ENCODE measurements around the gene STKLD1.
A peak's percentile ranks its signal among the peaks of the same experiment; 100 is the strongest.

Gene STKLD1

DNA sequence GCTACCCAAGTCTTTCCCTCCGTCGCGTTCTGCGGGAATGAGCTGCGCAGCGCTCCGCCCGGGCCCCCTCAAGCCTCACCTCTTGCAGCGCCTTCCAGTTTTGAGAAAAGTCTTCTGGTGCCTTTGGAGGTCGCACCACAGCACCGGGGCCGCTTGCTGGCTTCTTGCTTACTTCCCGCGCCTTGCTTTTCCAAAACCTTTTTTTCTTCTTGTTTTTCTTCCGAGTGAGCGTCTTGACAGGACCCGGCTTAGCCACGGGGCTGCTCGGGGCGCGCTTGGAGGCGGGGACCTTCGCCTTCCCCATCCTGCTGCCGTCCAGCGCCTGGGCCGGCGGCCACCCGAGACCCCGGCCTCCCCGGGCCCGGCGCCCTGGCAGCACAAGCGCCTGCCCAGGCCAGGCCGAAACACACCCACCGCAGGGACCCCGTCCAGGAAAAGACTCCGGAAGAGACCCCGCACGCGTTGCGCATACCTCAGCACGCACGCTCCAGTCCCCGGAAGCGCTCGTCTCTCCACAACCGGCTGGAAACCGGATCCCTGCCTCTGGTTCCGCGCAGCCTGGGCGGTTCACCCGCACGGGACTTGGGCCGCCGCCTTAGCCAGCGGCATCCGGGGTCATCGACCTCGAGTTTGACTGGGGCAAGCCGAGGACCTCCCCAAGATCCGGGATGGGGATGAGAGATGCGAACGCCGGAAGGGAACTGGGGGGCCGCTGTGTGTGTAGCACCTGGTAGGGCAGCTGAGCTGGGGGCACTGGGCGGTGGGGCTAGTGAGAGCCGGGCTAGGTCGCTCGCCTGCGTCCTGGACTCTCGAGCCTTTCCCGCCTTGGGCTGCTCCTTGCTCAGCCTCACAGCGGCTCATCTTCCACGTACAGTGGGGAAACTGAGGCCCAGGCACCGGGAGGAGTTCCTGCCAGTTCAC lies 41.6 kb downstream of the STKLD1 start, which contains the start of gene REXO4:
Gene REXO4 (minus strand): TSS at position 470 of the 921 bp plus-strand sequence. CDS start 166 bp downstream, at position 304.
- peak; percentile 78 to 85 for DNase-seq (ENCODE audit: low read depth in 2 of 2)

DNA sequence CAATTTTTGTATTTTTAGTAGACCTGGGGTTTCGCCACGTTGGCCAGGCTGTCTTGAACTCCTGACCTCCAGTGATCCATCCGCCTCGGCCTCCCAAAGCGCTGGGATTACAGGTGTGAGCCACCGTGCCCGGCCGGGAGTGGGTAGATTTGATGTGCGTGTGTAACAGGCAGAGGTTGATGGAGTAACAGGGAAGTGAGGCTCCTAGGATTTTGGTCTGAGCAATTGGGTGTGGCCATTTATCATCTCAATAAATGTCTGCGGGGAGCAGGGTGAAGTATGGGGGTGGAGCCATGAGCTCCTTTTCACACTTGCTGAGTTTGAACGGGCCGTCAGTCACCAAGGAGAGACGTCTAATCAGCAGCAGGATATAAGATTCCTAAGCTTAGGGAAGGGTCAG lies 42.8 kb downstream of the STKLD1 start:
- no peak for DNase-seq (ENCODE audit: low read depth in 2 of 2)

DNA sequence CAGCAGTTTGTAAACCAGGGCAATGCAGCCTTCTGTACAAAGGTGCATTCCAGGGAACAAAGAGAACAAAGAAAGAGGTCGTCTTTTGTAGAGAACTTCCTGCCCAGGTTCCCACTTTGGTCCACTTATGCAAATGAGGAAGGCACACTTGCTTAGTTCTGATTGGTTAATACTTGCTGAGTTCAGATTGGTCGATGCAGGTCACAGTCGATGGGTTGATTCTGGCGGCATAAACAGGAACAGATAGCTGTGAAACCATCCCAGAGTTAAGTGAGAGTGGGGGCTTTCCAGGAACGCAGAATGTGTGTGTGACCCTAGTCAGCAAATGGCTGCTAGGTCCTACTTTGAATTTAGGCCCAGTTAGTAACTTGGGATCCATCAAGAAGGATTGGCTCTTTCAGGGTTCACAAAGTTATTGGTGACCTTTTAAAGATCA lies 44.2 kb downstream of the STKLD1 start:
- DNase-seq (ENCODE audit: low read depth in 2 of 2), result no peak

DNA sequence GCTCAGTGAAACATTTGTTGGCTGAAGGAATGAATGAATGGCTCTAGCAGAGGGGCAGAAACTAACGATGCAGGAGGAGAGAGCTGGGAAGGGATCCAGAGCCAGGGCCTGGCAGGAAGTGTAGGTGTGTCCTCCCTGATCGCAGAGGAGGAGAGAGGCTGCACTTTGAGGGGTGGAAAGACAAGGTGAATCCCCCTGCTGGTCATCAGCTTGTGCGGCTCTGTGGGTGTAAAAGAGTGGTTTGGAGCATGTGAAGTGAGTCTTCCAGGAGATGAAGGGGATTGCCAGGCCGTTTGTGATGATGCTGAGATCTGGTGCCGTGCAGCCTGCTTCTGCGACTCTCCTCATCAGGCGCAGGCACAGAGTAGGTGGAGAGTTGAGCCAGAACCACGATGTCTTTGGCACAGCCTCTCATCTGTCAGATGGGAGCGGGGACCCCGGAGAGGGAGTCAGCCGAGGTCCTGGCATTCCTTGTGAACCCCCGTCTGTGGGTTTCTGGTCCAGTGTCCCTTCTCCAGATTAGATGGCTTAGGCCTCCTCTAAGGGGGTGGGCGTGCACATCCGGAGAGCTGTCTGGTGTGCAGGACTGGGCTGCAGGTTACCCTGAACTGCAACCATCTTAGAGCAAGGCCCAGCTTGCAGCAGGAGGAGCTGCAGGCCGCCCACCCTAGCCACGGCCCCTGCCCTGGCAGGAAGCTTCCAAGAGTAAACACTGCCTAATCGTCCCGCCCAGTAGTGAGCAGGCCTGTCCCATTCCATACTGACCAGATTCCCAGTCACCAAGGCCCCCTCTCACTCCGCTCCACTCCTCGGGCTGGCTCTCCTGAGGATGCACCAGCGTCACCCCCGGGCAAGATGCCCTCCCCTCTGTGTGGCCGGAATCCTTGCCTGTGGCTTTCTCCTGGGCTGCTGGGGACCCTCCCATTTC lies 45.7 kb downstream of the STKLD1 start, which contains the start of gene ADAMTS13:
Gene ADAMTS13 (plus strand): TSS at position 753 of the 928 bp plus-strand sequence. CDS start 77 bp downstream, at position 830.
- peak; percentile 26 to 48 for DNase-seq (ENCODE audit: low read depth in 2 of 2)

DNA sequence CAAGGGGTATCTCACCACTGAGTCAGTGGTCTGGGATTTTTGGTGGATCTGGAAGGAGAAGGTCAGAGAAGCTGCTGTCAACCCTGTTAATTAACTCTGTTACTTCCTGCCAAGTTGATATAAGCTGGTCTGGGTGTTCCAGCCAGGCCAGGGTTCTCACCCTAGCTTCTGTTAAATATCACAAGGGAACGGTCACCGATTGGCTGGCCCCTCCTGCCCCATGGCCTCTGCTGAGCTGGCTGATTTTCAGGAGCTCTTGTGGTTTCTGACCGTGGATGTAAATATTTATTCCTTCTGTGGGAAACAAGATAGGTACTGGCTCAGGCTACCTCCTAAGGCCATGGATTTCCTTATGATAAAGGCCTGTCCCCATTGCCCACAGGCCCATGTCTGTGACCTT lies 47.0 kb downstream of the STKLD1 start:
- DNase-seq (ENCODE audit: low read depth in 2 of 2), result no peak

DNA sequence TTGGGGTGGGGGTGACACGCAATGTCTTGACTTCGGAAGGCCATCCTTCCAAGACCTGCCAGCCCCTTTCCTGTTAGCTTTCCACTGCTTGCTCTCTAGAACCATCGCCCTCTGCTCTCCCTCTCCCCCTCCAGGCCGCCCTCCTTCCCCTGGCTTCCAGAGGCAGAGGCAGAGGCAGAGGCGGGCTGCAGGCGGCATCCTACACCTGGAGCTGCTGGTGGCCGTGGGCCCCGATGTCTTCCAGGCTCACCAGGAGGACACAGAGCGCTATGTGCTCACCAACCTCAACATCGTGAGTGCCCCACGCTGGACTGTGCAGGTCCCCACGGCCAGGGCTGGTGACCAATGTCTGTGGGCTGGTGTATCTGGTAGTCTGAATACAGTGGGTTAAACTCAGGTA lies 48.0 kb downstream of the STKLD1 start:
- DNase-seq (ENCODE audit: low read depth in 2 of 2), result no peak

DNA sequence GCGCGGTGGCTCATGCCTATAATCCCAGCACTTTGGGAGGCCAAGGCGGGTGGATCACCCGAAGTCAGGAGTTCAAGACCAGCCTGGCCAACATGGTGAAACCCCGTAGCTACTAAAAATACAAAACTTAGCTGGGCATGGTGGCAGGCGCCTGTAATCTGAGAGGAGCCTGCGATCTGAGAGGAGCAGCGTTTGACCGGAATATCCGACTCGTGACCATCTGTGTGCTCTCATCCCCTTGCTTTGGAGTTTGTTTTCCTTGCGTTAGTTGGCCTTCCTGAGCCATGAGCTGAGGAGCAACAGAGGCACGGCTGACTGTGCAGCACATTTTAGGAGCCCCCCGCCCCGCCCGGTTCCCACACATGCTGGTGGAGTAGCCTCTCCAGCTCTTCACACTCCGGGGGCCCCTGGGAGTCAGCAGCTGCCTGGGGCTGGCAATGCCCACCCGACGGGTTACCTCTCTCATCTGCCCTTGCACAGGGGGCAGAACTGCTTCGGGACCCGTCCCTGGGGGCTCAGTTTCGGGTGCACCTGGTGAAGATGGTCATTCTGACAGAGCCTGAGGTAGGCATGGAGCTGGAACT lies 49.0 kb downstream of the STKLD1 start:
- no peak for DNase-seq (ENCODE audit: low read depth in 2 of 2)

DNA sequence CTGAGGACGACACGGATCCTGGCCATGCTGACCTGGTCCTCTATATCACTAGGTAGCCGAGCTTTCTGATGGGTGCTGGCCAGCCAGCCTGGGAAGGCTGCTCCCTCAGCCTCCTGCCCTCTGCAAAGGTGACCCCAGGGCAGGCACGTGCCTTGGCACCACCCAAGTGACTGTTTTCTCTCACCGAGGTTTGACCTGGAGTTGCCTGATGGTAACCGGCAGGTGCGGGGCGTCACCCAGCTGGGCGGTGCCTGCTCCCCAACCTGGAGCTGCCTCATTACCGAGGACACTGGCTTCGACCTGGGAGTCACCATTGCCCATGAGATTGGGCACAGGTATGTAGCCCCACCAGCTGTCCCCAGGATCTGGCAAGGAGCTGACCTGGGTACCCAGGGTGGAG lies 49.8 kb downstream of the STKLD1 start:
- DNase-seq (ENCODE audit: low read depth in 2 of 2), result no peak

DNA sequence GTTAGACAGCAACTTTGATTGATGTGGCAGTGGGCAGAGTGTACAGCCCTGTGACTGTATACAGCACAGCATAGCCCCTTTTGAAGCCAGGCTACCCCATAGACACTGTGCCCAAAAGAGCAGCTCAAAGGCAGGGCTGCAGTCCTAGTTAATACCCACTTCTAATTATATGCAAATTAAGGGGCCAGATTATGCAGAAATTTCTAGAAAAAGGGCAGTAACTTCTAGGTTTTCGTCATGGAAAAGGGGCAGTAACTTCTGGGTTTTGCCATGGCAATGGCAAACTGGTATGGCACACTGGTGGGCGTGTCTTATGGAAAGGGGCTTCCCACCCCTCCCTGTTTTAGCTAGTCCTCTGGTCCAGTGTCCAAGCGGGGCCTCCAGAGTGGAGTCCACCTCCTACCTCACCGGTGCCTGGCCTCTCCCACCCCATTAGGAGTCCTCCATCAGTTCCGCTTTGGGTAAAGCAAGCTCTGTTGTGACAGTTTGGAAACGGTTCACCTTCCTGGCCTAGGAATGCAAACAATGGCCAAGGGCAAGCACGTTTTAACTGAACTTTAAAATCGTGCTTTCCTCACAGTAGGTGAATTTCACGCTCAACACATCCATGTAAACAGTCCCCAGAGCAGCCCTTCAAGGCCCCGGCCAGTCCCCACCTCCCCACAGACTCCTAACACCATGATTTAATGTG lies 51.6 kb downstream of the STKLD1 start:
- DNase-seq (ENCODE audit: low read depth in 2 of 2), result no peak

DNA sequence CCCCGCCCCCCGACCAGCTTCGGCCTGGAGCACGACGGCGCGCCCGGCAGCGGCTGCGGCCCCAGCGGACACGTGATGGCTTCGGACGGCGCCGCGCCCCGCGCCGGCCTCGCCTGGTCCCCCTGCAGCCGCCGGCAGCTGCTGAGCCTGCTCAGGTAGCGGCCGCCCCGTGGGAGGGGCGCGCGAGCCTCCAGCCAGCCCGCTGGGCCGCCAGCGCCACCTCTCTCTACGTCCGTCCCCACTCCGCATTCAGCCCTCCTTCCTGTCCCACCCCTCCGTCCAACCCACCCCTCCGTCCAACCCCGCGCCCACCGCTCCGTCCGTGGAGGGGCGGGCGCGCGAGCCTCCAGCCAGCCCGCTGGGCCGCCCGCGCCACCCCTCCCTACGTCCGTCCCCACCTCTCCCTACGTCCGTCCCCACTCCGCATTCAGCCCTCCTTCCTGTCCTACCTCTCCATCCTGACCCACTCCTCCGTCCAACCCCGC lies 52.5 kb downstream of the STKLD1 start:
- no peak for DNase-seq (ENCODE audit: low read depth in 2 of 2)

DNA sequence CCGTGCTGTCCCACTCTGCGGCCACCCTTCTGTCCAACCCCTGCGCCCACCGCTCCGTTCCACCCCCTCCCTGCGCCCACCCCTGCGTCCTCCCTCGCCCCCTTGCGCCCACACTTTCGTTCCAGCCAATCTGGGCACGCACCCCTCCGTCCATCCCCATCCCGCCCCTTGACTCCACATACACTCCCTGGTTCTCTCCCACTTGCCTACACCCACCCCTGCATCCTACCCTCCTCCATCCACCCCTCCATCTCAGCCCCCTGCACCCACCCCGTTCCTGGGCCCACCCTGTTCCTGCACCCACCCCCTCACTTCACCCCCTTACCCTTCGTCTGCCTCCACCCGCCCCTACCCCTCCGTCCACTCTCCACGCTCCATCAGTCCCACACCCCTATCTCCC lies 53.0 kb downstream of the STKLD1 start:
- DNase-seq (ENCODE audit: low read depth in 2 of 2), result no peak

DNA sequence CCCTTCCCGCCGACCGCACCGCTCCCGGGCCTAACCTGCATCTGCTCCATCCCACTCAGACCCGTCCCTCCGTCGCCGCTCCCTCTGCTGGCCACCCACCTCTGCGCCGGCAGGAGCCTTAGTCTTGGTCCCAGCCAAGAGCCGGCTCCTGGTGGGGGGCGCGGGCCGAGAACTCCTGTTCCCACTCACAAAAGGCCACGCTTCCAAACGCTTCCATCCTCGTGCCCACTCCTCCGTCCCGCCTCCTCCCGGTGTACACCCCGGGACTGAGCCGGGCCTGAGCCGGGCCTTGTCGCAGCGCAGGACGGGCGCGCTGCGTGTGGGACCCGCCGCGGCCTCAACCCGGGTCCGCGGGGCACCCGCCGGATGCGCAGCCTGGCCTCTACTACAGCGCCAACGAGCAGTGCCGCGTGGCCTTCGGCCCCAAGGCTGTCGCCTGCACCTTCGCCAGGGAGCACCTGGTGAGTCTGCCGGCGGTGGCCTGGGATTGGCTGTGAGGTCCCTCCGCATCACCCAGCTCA lies 53.5 kb downstream of the STKLD1 start:
- DNase-seq (ENCODE audit: low read depth in 2 of 2), result no peak

DNA sequence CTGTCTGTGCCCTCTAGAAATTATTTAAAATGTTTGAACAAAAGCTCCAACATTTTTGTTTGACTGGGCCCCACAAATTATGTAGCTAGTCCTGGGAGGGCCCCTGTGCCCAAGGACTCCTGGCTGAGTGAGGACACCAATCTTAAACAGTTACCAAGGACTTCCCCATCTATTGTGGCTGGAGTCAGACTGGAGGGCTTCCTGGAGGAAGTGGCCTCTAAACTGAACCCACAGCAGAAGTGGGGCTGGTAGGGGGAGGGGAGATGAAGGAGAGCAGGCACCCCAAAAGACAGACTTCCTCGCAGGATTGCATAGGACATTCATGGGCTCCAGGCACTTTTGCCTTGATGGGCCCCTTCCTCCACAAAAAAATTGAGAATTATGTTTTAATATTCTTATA lies 54.1 kb downstream of the STKLD1 start:
- no peak for DNase-seq (ENCODE audit: low read depth in 2 of 2)

DNA sequence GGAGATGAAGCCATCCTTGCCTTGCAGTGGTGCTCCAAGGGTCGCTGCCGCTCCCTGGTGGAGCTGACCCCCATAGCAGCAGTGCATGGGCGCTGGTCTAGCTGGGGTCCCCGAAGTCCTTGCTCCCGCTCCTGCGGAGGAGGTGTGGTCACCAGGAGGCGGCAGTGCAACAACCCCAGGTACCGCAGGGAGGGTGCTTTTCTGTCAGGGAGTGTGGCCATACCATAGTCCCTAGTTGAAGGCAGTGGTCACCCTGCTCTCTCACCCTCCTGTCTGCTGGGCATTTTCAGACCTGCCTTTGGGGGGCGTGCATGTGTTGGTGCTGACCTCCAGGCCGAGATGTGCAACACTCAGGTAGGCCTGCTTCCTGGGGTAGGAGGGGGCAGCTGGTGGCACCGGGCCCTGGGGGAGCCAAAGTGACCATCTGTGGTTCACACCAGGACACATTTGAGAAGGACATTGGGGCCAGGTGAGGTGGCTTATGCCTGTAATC lies 57.2 kb downstream of the STKLD1 start:
- no peak for DNase-seq (ENCODE audit: low read depth in 2 of 2)

DNA sequence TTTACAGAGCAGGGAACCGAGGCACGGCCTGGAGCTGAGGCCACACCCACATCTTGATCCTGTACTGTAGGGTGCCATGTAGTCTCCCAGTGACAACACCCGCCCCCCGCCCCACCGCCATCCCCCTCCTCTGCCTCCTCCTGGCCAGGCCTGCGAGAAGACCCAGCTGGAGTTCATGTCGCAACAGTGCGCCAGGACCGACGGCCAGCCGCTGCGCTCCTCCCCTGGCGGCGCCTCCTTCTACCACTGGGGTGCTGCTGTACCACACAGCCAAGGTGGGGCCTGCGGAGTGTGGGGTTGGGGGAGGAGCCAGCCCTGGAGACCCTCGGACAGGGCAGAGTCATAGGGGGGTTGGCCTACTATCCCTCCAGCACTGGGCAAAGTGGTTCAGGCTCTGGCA lies 60.5 kb downstream of the STKLD1 start:
- no peak for DNase-seq (ENCODE audit: low read depth in 2 of 2)

DNA sequence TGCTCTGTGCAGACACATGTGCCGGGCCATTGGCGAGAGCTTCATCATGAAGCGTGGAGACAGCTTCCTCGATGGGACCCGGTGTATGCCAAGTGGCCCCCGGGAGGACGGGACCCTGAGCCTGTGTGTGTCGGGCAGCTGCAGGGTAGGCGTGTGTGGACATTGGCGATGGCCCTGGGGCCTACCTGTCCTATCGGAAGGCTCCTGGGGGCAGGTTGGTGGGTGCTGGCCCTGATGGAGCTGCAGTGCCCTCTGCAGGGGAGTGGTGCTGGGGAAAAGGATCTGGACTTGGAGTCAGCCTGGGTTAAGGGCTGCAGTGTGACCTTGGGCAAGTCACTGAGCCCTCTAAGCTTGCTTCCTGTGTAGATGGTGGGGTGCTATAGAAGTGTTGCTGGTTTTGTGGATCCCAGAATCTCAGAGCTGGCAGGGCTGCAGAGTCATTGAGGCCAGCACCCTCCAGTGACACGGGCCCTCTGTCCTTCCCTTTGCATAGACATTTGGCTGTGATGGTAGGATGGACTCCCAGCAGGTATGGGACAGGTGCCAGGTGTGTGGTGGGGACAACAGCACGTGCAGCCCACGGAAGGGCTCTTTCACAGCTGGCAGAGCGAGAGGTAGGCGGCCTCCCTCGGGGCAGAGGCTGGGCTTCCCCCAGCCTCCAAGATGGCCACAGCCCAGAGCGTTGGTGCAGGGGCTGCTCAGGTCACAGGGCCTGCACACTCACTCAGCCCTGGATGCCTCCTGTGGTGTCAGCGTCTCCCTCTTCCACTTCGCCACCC lies 61.8 kb downstream of the STKLD1 start:
- no peak for DNase-seq (ENCODE audit: low read depth in 2 of 2)

DNA sequence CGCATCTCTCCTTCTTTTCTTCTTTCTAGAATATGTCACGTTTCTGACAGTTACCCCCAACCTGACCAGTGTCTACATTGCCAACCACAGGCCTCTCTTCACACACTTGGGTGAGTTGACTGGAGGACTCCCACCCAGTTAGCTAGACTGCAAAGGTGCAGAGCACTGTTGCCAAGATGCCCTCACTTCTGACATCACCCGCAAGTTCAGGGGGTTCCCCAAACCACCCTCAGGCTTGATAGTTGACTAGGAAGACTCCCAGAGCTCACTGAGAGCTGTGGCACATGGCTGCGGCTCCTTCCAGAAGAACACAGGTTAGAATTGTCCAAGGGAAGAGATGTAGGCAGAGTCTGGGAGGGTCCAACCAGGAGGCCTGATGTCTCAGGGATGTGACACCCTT lies 63.2 kb downstream of the STKLD1 start:
- DNase-seq (ENCODE audit: low read depth in 2 of 2), result no peak

DNA sequence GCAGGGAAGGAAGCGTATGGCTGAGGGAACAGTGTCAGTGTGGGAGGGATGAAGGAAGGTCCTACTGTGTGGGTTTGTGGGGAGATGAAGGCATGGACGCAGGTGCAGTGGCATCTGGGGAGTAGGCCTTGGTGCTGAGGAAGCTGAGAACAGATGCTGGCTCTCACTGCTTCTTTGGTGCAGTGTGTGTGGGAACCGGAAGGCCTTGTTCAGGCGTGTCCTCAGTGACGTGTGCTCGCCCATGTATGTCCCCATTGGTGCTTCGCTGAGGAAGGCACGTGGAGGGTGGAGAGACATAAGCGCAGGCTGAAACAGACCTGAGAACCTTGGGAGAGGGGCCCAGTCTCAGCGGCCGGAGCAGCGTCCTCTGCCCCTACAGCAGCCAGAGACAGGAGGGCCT lies 64.7 kb downstream of the STKLD1 start:
- no peak for DNase-seq (ENCODE audit: low read depth in 2 of 2)

DNA sequence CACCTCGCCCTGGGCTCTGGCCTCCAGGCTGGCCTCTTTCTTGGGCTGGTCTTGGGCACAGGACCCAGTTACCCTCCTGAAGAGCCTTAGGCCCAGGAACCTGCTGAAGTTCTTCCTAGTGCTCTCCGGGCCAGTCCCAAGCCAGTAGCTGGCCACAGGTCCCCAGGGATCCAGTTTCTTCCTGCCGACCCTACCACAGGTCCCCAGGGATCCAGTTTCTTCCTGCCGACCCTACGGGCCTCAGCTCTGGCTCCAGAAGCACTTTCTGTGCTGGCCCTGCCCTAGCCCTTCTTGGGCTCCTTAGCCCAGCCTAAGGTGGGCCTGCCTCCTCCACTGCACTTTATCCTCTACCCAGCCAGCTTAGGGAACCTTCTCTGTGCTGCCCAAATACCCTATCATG lies 65.4 kb downstream of the STKLD1 start:
- no peak for DNase-seq (ENCODE audit: low read depth in 2 of 2)

DNA sequence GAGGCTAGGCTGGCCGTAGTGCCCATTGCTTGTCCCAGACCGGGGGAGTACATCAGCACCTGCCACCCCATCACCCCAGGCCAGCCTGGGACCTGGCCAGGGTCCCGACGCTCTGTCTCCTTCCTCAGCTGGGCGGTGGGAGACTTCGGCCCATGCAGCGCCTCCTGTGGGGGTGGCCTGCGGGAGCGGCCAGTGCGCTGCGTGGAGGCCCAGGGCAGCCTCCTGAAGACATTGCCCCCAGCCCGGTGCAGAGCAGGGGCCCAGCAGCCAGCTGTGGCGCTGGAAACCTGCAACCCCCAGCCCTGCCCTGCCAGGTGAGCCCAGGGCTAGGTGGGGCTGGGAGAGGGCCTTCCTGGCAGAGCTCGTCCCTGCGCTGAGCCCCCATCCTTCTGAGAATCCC lies 67.1 kb downstream of the STKLD1 start:
- no peak for DNase-seq (ENCODE audit: low read depth in 2 of 2)

Data from stimulated activated CD4-positive, alpha-beta T cell treated with anti-CD3 and anti-CD28 coated beads, Interleukin-15, amount 100 ng/mL, for 48 hours (primary cell).